Fibroblast of lung (primary cell): ENCODE measurements around the gene GPC6. TPM values are rescaled to one million over a fixed set of nuclear protein-coding genes. Genes with fewer than 3 reads are reported as not detected.

Source experiments
- DNase-seq, 2 donors: peaks; one replicate each; pipeline versions ENCODE4 v3.0.0 to v3.0.0-alpha.2; 2010; ENCODE audit warnings: low read depth in 2 of 2
- H2AFZ ChIP-seq: 2 replicates; pipeline ENCODE4 v1.5.1; 2012; ENCODE audit warnings: low read length, control low read depth, inconsistent platforms
- H3K27ac ChIP-seq: 2 replicates; pipeline ENCODE4 v1.5.1; 2011; ENCODE audit warnings: low read length, control low read depth; ENCODE audit not compliant: insufficient read depth
- H3K27me3 ChIP-seq: 2 replicates; pipeline ENCODE4 v1.5.1; 2011; ENCODE audit warnings: mild to moderate bottlenecking, low read length; ENCODE audit not compliant: control insufficient read depth, insufficient read depth
- H3K36me3 ChIP-seq: 2 replicates; pipeline ENCODE4 v1.5.1; 2011; ENCODE audit warnings: low read length; ENCODE audit not compliant: control insufficient read depth, insufficient read depth
- H3K4me1 ChIP-seq: 2 replicates; pipeline ENCODE4 v1.5.1; 2011; ENCODE audit warnings: low read length; ENCODE audit not compliant: control insufficient read depth, insufficient read depth; ENCODE audit errors: extremely low read depth
- H3K4me2 ChIP-seq: 2 replicates; pipeline ENCODE4 v1.5.1; 2011; ENCODE audit warnings: low read length, control low read depth; ENCODE audit not compliant: insufficient read depth; ENCODE audit errors: extremely low read depth
- H3K4me3 ChIP-seq, 4 experiments: fragments of 200-600 bp in 1 of 4; sonication (generic) in 1 of 4; replicated peaks in 1 of 4; 2 replicates each; pipeline ENCODE4 v1.5.1; 2011 to 2016; ENCODE audit warnings: low read length in 4 of 4, low read depth in 3 of 4, mild to moderate bottlenecking in 3 of 4, control low read depth in 2 of 4, inconsistent platforms in 1 of 4, mixed read lengths in 1 of 4; ENCODE audit not compliant: insufficient read depth in 1 of 4; ENCODE audit errors: control extremely low read depth in 1 of 4
- H3K79me2 ChIP-seq: 2 replicates; pipeline ENCODE4 v1.5.1; 2012; ENCODE audit warnings: mild to moderate bottlenecking, low read length, inconsistent platforms; ENCODE audit not compliant: control insufficient read depth, insufficient read depth
- H3K9ac ChIP-seq: 2 replicates; pipeline ENCODE4 v1.5.1; 2011; ENCODE audit warnings: mild to moderate bottlenecking, low read length, control low read depth; ENCODE audit not compliant: insufficient read depth
- H3K9me3 ChIP-seq: 2 replicates; pipeline ENCODE4 v1.5.1; 2012; ENCODE audit warnings: low read depth, low read length; ENCODE audit not compliant: control insufficient read depth, insufficient read depth
- H4K20me1 ChIP-seq: 2 replicates; pipeline ENCODE4 v1.5.1; 2011; ENCODE audit warnings: low read length; ENCODE audit not compliant: control insufficient read depth, insufficient read depth; ENCODE audit errors: extremely low read depth
- EZH2 ChIP-seq: IDR thresholded peaks from 2 replicates; pipeline ENCODE4 v1.5.1; 2012; ENCODE audit warnings: low read length, control low read depth, mild to moderate bottlenecking; ENCODE audit errors: missing control alignments
- polyA plus RNA-seq, 2 donors: library from polyadenylated mRNA; depleted of rRNA in 1 of 2; stranded (reverse) in 1 of 2; unstranded in 1 of 2; fragments of >200 nt; gene quantifications; 2 replicates each; pipeline ENCODE4 v1.2.1, GENCODE V29; 2011 to 2012; ENCODE audit warnings: missing spikeins in 1 of 2
- total RNA-seq: library from RNA; depleted of rRNA; stranded (reverse); fragments of >200 nt; gene quantifications from 2 replicates; pipeline ENCODE4 v1.2.1, GENCODE V29; 2014
- TF ChIP-seq, protein P1 (sequence below), 2 donors: IDR thresholded peaks in 1 of 2; conservative IDR thresholded peaks in 1 of 2; 1 replicate in 1 of 2; 2 replicates in 1 of 2; pipeline ENCODE4 v1.5.1; 2011 to 2012; ENCODE audit warnings: low read length in 2 of 2, control low read depth in 1 of 2, inconsistent platforms in 1 of 2, low read depth in 1 of 2, mild to moderate bottlenecking in 1 of 2

The GPC6 gene
- total and polyA plus RNA-seq, 2 donors (not counting 1 experiment from before 2014, with no cell fraction given) = 11.2 to 33.7 TPM

DNA sequence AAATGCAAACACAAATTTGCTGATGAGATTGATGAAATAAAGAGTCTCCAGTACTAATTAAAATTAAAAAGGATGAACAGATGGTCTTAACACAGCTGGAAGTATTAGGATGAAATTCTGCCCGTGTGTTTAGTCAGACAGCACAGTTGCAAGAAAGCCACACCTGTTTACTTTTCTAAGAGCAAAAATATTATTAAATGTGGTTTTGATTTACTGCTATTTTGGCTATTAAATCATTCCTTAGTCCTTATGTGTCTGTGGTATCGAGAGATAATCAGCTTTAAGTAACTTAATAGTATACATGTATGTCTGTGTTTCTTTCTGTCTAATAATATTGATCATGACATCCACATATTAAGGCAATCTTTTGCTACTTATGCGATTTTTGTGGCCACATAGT, 494.9 kb downstream of the GPC6 start:
- no peak overlapping the region for H3K4me2 ChIP-seq

DNA sequence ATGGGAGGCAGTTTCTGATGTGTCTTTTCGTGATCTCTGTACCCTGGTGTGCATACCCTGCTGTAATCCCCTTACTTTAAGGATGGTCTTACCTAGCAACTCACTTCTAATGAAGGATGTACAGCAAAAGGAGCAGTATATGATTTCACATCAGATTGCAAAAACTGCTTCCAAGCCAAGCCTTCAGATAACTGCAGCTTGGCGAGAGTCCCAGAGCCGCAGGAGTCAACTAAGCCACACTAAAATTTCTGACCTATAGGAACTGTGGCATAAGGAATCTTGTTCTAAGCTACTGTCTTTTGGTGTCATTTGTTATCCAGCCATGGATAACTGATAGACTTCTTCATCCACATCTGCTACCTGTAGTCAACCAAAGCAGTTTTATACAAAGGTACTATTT, 496.7 kb downstream of the GPC6 start:
- Histone ChIP-seq H3K27me3 (no peaks in the 10 kb centered on the region), H3K79me2 (no peaks in the 10 kb centered on the region), H3K9ac (no peak overlapping the region), H2AFZ (no peak overlapping the region), H3K27ac (no peak overlapping the region), H3K9me3 (no peaks in the 10 kb centered on the region), H4K20me1 (no peaks in the 10 kb centered on the region), H3K36me3 (no peaks in the 10 kb centered on the region), H3K4me3 (no peak overlapping the region), H3K4me1 (peaks cover 2% of the 10 kb centered on the region), H3K4me2 (no peak overlapping the region)
- DNase-seq = peak; percentile 32 to 65
- TF ChIP-seq, protein P1, sequence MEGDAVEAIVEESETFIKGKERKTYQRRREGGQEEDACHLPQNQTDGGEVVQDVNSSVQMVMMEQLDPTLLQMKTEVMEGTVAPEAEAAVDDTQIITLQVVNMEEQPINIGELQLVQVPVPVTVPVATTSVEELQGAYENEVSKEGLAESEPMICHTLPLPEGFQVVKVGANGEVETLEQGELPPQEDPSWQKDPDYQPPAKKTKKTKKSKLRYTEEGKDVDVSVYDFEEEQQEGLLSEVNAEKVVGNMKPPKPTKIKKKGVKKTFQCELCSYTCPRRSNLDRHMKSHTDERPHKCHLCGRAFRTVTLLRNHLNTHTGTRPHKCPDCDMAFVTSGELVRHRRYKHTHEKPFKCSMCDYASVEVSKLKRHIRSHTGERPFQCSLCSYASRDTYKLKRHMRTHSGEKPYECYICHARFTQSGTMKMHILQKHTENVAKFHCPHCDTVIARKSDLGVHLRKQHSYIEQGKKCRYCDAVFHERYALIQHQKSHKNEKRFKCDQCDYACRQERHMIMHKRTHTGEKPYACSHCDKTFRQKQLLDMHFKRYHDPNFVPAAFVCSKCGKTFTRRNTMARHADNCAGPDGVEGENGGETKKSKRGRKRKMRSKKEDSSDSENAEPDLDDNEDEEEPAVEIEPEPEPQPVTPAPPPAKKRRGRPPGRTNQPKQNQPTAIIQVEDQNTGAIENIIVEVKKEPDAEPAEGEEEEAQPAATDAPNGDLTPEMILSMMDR (conservative IDR thresholded peaks at IDR 0.05 in 1 of 2, IDR thresholded peaks at IDR 0.05 in 1 of 2; ENCODE audit: low read depth in 1 of 2, low read length in 2 of 2) = no peak
- no peak for TF ChIP-seq EZH2

More for the DNA sequence above, 494.9 kb downstream of the GPC6 start:
- no peak for DNase-seq
- TF ChIP-seq EZH2 = no peak
- TF ChIP-seq, protein P1 (conservative IDR thresholded peaks at IDR 0.05 in 1 of 2, IDR thresholded peaks at IDR 0.05 in 1 of 2; ENCODE audit: low read depth in 1 of 2, low read length in 2 of 2) = no peak
- H3K36me3 ChIP-seq = no peaks in the 10 kb centered on the region
- H4K20me1 ChIP-seq = no peaks in the 10 kb centered on the region
- no peaks in the 10 kb centered on the region for H3K79me2 ChIP-seq
- no peak overlapping the region for H3K9ac ChIP-seq
- H3K4me3 ChIP-seq = no peak overlapping the region
- H2AFZ ChIP-seq = no peak overlapping the region
- no peak overlapping the region for H3K27ac ChIP-seq
- H3K27me3 ChIP-seq = no peaks in the 10 kb centered on the region
- no peaks in the 10 kb centered on the region for H3K4me1 ChIP-seq
- no peaks in the 10 kb centered on the region for H3K9me3 ChIP-seq

DNA sequence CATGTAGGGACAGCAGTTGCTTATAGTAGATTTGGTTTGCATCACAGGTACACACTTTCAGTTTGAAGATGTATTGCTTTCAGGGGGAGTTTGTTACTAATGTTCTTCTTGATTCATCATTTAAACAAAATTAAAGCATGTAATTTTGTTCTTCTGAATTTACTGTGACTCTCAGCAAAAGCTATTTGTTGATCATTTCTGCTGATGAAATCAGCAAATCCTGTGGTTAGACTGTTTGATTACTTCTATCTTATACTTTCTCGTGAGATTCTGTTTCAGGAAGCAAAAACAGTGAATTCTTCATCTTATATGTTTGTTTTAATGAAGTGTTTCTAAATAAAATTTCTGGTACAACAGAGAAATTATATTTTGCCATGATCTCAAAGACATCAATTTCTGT, 497.6 kb downstream of the GPC6 start:
- Histone ChIP-seq H3K4me3 (no peak overlapping the region), H3K27ac (no peak overlapping the region), H4K20me1 (no peaks in the 10 kb centered on the region), H3K36me3 (no peaks in the 10 kb centered on the region), H3K4me1 (peaks cover 2% of the 10 kb centered on the region), H2AFZ (no peak overlapping the region), H3K9me3 (no peaks in the 10 kb centered on the region), H3K4me2 (no peak overlapping the region), H3K27me3 (no peaks in the 10 kb centered on the region), H3K9ac (no peak overlapping the region), H3K79me2 (no peaks in the 10 kb centered on the region)
- DNase-seq = no peak
- no peak for TF ChIP-seq EZH2
- TF ChIP-seq, protein P1 (conservative IDR thresholded peaks at IDR 0.05 in 1 of 2, IDR thresholded peaks at IDR 0.05 in 1 of 2; ENCODE audit: low read depth in 1 of 2, low read length in 2 of 2) = no peak
